IMR-90 (cell line): ENCODE data around the gene IQCM.

Experiments
- BHLHE40 ChIP-seq: fragments of 150-350 bp; IDR thresholded peaks from 2 replicates; pipeline ENCODE4 v1.6.1; 2016; ENCODE audit warnings: mild to moderate bottlenecking, low read depth, low read length
- CEBPB ChIP-seq: IDR thresholded peaks from 2 replicates; pipeline ENCODE4 v1.6.1; 2012; ENCODE audit warnings: low read depth, low read length, improper control_type of control experiment
- CHD1 ChIP-seq: IDR thresholded peaks from 2 replicates; pipeline ENCODE4 v1.6.1; 2012; ENCODE audit warnings: low read depth, low read length, improper control_type of control experiment
- CTCF ChIP-seq: conservative IDR thresholded peaks from 2 replicates; pipeline ENCODE4 v1.5.1; 2012; ENCODE audit warnings: mild to moderate bottlenecking, low read depth, low read length, improper control_type of control experiment
- FOS ChIP-seq: fragments of 150-350 bp; IDR thresholded peaks from 2 replicates; pipeline ENCODE4 v1.6.1; 2016; ENCODE audit warnings: low read depth, low read length
- MAFK ChIP-seq: IDR thresholded peaks from 2 replicates; pipeline ENCODE4 v1.6.1; 2012; ENCODE audit warnings: low read depth, low read length, improper control_type of control experiment
- MAZ ChIP-seq: IDR thresholded peaks from 2 replicates; pipeline ENCODE4 v1.6.1; 2012; ENCODE audit warnings: low read depth, mild to moderate bottlenecking, low read length, improper control_type of control experiment, moderate library complexity, borderline replicate concordance
- MXI1 ChIP-seq: IDR thresholded peaks from 2 replicates; pipeline ENCODE4 v1.6.1; 2012; ENCODE audit warnings: low read depth, mild to moderate bottlenecking, low read length, moderate library complexity, borderline replicate concordance
- POLR2A ChIP-seq: IDR thresholded peaks from 2 replicates; pipeline ENCODE4 v1.6.1; 2012; ENCODE audit warnings: mild to moderate bottlenecking, low read depth, low read length
- RAD21 ChIP-seq: IDR thresholded peaks from 2 replicates; pipeline ENCODE4 v1.6.1; 2012; ENCODE audit warnings: low read length, improper control_type of control experiment
- RCOR1 ChIP-seq: IDR thresholded peaks from 2 replicates; pipeline ENCODE4 v1.6.1; 2012; ENCODE audit warnings: mild to moderate bottlenecking, low read length, improper control_type of control experiment; ENCODE audit not compliant: insufficient replicate concordance
- RFX5 ChIP-seq: IDR thresholded peaks from 2 replicates; pipeline ENCODE4 v1.8.0; 2012; ENCODE audit warnings: low read depth, mild to moderate bottlenecking, low read length, moderate library complexity
- SMC3 ChIP-seq: fragments of 150-350 bp; IDR thresholded peaks from 2 replicates; pipeline ENCODE4 v1.6.1; 2016; ENCODE audit warnings: low read depth, mild to moderate bottlenecking, antibody characterized with exemption, low read length, moderate library complexity
- USF2 ChIP-seq: fragments of 150-350 bp; IDR thresholded peaks from 2 replicates; pipeline ENCODE4 v1.6.1; 2017; ENCODE audit warnings: mild to moderate bottlenecking, antibody characterized with exemption, low read length, low read depth

GRCh38 chr4:149555146-149555545, 260.5 kb downstream of the IQCM start:
- TF ChIP-seq CTCF (no peak), POLR2A (no peak), CEBPB (no peak), RFX5 (no peak), CHD1 (no peak), SMC3 (no peak), MXI1 (no peak), USF2 (no peak), BHLHE40 (no peak), MAFK (no peak), RAD21 (no peak), FOS (no peak), RCOR1 (no peak), MAZ (no peak)
